KOPT-K1 (cell line): ENCODE data around the gene IARS2.
A peak's percentile ranks its signal among the peaks of the same experiment; 100 is the strongest.
"Not testable (repeated sequence)": the region's sequence is repeated elsewhere in the genome, so short reads cannot be mapped to it uniquely, and the experiment has no call there.

Experiments used
- H3K27ac ChIP-seq: fragments of 200-600 bp; sonication (generic); 2 replicates; pipeline ENCODE4 v1.5.1; 2016; ENCODE audit warnings: antibody characterized with exemption, mild to moderate bottlenecking, low read depth, low read length; ENCODE audit not compliant: poor library complexity, severe bottlenecking
- H3K36me3 ChIP-seq: fragments of 200-600 bp; sonication (generic); 2 replicates; pipeline ENCODE4 v1.5.1; 2017; ENCODE audit warnings: antibody characterized with exemption, mild to moderate bottlenecking, low read length, moderate library complexity; ENCODE audit not compliant: insufficient read depth
- H3K9me3 ChIP-seq: fragments of 200-600 bp; sonication (generic); 2 replicates; pipeline ENCODE4 v1.5.1; 2017; ENCODE audit warnings: antibody characterized with exemption, low read length, mild to moderate bottlenecking; ENCODE audit not compliant: insufficient read depth, poor library complexity, severe bottlenecking

IARS2 gene

GRCh38 chr1:220094016-220094911 lies at the start of gene IARS2:
Gene IARS2 (plus strand): TSS chr1:220094132. CDS start chr1:220094217, 85 bp downstream.
- H3K36me3 ChIP-seq, result peaks cover 29% of the 10 kb centered on the region
- H3K27ac ChIP-seq, result peak within 1 kb of the TSS; percentile 88
- no peaks in the 10 kb centered on the region for H3K9me3 ChIP-seq

DNA sequence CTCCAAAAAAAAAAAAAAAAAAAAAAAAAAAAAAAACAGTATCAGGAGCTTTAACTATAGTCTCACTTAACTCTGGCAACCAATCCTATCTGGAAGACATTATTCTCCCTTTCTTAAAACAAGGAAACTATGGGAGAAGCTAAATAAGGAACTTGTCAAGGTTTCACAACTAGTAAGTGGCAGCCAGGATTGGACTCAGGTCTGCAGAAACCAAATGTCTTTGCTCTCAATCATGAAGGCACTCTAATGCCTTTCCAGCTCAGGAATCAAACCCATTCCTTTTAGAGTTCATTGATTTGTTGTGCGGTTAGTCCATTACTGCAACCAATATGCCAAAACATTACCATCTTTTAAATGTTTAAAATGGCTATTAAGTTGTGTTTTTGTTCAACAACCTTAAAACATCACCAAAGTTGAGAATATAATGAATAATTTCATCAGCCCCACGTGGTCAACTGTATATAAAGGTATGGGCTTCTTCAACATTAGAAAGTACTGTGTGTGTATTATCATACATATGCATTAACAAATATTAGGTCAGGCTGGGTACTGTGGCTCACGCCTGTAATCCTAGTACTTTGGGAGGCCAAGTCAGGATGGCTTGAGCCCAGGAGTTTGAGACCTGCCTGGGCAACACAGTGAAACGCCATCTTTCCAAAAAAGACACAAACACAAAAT lies 49.1 kb upstream of the IARS2 start:
- peaks cover 12% of the 10 kb centered on the region for H3K36me3 ChIP-seq
- H3K9me3 ChIP-seq, result no peaks in the 10 kb centered on the region
- no peak overlapping the region for H3K27ac ChIP-seq

GRCh38 chr1:220045356-220046051 lies 48.4 kb upstream of the IARS2 start:
- peak overlapping the region; percentile 68 for H3K27ac ChIP-seq
- no peaks in the 10 kb centered on the region for H3K9me3 ChIP-seq
- H3K36me3 ChIP-seq, result peaks cover 5% of the 10 kb centered on the region

GRCh38 chr1:220046052-220046930 lies 47.6 kb upstream of the IARS2 start, which contains the start of gene EPRS1:
Gene EPRS1 (minus strand): TSS chr1:220046505. CDS start chr1:220046388, 117 bp downstream.
- Histone ChIP-seq H3K27ac (peak within 1 kb of the TSS; percentile 68), H3K9me3 (no peaks in the 10 kb centered on the region), H3K36me3 (peaks cover 3% of the 10 kb centered on the region)

- H3K9me3 ChIP-seq, result no peaks in the 10 kb centered on the region
- H3K27ac ChIP-seq, result no peak overlapping the region
- H3K36me3 ChIP-seq, result peaks cover 15% of the 10 kb centered on the region; the same call in 1 of the 2 replicates
Observed at GRCh38 chr1:220056374-220056773, 37.6 kb upstream of the IARS2 start.

DNA sequence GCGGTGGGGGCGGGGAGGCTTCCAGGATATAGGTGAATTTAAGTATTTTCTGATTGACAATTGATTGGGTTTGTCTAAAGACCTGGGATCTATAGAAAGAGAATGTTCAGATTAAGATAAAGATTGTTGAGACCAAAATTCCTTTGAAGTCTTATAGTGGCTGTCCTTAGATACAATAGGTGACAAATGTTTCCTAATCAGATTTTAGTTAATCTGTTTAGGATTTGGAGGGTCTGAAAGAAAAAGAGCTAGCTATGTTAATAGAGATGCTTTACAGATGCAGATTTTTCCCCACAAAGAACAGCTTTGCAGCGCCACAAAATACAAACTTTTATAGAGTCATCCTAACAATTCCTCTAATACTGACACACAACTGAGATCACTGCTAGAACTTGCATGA lies 33.1 kb upstream of the IARS2 start:
- Histone ChIP-seq H3K9me3 (no peaks in the 10 kb centered on the region), H3K36me3 (peaks cover 40% of the 10 kb centered on the region), H3K27ac (no peak overlapping the region)

GRCh38 chr1:220062629-220063028 lies 31.3 kb upstream of the IARS2 start:
- peaks cover 49% of the 10 kb centered on the region for H3K36me3 ChIP-seq
- no peak overlapping the region for H3K27ac ChIP-seq

GRCh38 chr1:220067269-220068204 lies 26.4 kb upstream of the IARS2 start:
- no peaks in the 10 kb centered on the region for H3K9me3 ChIP-seq
- no peak overlapping the region for H3K27ac ChIP-seq
- peaks cover 45% of the 10 kb centered on the region for H3K36me3 ChIP-seq

More at GRCh38 chr1:220062629-220063028, 31.3 kb upstream of the IARS2 start:
- H3K9me3 ChIP-seq, result no peaks in the 10 kb centered on the region

DNA sequence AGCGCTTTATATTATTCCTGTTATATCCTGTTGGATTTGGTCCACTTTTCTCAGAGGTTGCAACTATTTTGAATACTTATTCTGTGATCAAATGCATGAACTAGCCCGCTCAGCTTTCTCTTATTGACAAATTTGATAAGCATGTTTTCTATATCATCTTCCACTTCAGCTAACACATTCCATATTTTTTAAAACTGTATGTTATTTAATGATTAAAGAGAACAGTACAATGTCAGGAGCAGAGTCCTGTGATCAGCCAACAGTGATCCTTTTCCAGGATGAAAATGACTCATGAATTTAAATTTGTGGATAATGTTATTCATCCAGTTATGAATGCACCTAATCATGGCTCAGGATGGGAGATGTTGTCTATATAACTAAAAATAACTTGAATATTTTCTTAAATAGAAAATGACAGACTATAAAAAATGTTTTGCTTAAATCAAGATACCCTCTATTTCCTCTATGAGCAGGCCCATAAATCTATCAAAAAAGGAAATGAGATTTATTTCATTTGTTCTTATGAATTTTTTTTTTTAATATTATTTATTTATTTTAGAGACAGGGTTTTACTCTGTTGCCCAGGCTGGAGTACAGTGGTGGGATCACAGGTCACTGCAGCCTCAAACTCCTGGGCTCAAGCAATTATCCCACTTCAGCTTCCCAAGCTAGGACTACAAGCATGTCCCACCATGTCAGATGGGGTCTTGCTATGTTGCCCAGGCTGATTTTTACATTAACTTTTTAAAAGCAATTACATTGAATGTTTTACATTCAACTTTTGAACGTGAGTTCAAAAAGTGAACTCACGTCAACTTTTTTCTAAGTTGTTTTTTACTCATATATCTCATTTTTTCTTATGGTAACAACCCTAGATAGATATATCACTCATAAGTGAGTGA lies 16.8 kb upstream of the IARS2 start:
- H3K9me3 ChIP-seq, result no peaks in the 10 kb centered on the region
- H3K36me3 ChIP-seq, result peaks cover 14% of the 10 kb centered on the region
- H3K27ac ChIP-seq, result no peak overlapping the region

GRCh38 chr1:220077887-220078286 lies 16.0 kb upstream of the IARS2 start:
- H3K36me3 ChIP-seq, result peaks cover 7% of the 10 kb centered on the region
- no peaks in the 10 kb centered on the region for H3K9me3 ChIP-seq
- no peak overlapping the region for H3K27ac ChIP-seq

DNA sequence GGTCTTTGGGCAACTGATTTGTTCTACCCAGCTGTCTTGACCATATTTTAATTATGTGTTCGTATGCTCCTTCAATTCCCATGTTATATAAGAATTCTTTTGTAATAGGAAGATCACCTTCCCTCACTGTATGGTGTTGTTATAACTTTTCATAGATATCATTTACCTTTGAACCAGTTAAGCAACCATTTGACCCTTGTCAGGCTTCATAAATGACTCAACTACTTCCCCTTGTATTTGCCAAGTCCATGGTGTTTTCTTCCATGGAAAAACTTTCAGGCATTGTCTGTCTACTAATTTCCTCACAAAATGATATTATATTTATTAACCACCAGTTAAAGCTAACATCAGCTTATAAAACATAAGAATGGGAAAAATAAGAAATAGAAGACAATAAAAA lies 9.5 kb upstream of the IARS2 start:
- Histone ChIP-seq H3K27ac (no peak overlapping the region), H3K9me3 (no peaks in the 10 kb centered on the region), H3K36me3 (no peaks in the 10 kb centered on the region; the same call in 1 of the 2 replicates)

DNA sequence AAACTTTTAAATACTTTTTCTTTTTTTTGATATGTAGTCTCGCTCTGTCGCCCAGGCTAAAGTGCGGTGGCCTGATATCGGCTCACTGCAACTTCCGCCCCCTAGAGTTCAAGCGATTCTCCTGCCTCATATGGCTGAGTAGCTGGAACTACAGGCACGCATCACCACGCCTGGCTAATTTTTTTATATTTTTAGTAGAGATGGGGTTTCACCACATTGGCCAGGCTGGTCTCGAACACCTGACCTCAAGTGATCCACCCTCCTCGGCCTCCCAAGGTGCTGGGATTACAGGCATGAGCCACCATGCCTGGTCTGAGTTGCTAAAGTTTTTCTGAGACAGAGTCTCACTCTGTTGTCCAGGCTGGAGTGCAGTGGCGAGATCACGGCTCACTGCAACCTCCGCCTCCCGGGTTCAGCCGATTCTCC lies 7.7 kb upstream of the IARS2 start:
- not testable (repeated sequence) for H3K27ac ChIP-seq, H3K36me3 ChIP-seq, H3K9me3 ChIP-seq
